IMR-90 (cell line): Measurements from ENCODE around the gene ABCA5.

Experiments used
- CTCF ChIP-seq: conservative IDR thresholded peaks from 2 replicates; pipeline ENCODE4 v1.5.1; 2012; ENCODE audit warnings: mild to moderate bottlenecking, low read depth, low read length, improper control_type of control experiment
- ELK1 ChIP-seq: fragments of 150-350 bp; IDR thresholded peaks from 2 replicates; pipeline ENCODE4 v1.6.1; 2016; ENCODE audit warnings: low read depth, mild to moderate bottlenecking, low read length, moderate library complexity, borderline replicate concordance
- FOS ChIP-seq: fragments of 150-350 bp; IDR thresholded peaks from 2 replicates; pipeline ENCODE4 v1.6.1; 2016; ENCODE audit warnings: low read depth, low read length
- MXI1 ChIP-seq: IDR thresholded peaks from 2 replicates; pipeline ENCODE4 v1.6.1; 2012; ENCODE audit warnings: low read depth, mild to moderate bottlenecking, low read length, moderate library complexity, borderline replicate concordance
- POLR2A ChIP-seq: IDR thresholded peaks from 2 replicates; pipeline ENCODE4 v1.6.1; 2012; ENCODE audit warnings: mild to moderate bottlenecking, low read depth, low read length

GRCh38 chr17:69320908-69321238 is 6.1 kb downstream of the ABCA5 start:
- TF ChIP-seq FOS: no peak
- TF ChIP-seq MXI1: no peak
- TF ChIP-seq CTCF: no peak
- no peak for TF ChIP-seq ELK1
- TF ChIP-seq POLR2A: no peak
